ENCODE data around the gene ADAM12. TPM values are rescaled to one million over a fixed set of nuclear protein-coding genes. Genes with fewer than 3 reads are reported as not detected.

ADAM12 gene
- polyA plus RNA-seq, 1 donor from 2014 or later, result 0.09 TPM

DNA sequence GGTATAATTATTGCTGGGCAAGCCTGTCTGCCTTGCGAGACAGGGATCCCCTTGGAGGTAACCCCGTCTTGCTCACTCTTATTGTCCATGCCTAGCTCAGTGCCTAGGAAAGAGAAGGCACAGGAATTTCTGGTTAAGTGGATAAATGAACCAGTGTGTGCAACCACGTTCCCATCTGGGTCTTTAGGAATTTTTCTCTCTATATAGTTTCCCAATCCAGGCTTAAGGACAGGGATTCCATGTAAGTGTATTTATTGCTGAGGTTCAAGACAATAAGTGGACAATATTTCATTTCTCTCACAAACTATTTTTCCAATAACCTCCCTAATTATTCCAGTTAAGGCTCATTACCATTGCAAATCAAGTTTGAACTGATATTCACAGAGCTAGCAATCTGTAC, 8.9 kb upstream of the ADAM12 start:
- TF ChIP-seq EP300 (conservative IDR thresholded peaks at IDR 0.05; ENCODE audit: poor library complexity, severe bottlenecking), result no peak
- no peaks in the 10 kb centered on the region for H4K20me1 ChIP-seq (ENCODE audit: insufficient read depth)
- H3K9ac ChIP-seq (ENCODE audit: low read length), result no peak overlapping the region
- no peaks in the 10 kb centered on the region for H3K27me3 ChIP-seq (ENCODE audit: insufficient read depth, low read depth, low read length)
- no peaks in the 10 kb centered on the region for H3K9me2 ChIP-seq (ENCODE audit: insufficient read depth, low read length)
- no peaks in the 10 kb centered on the region for H3K9me3 ChIP-seq (ENCODE audit: low read length)
- H2AFZ ChIP-seq (ENCODE audit: low read depth, low read length), result no peak overlapping the region
- H3F3A ChIP-seq (ENCODE audit: insufficient read depth, low read length, poor library complexity, severe bottlenecking), result no peaks in the 10 kb centered on the region
- no peak overlapping the region for H3K4me3 ChIP-seq (ENCODE audit: low read length)
- no peaks in the 10 kb centered on the region for H3K36me3 ChIP-seq (ENCODE audit: insufficient read depth, low read length)
- H3K79me2 ChIP-seq (replicated peaks; ENCODE audit: insufficient read depth, low read length), result no peaks in the 10 kb centered on the region
- H3K4me2 ChIP-seq (ENCODE audit: low read length), result no peak overlapping the region
- no peak overlapping the region for H3K27ac ChIP-seq (ENCODE audit: low read length)

GRCh38 chr10:126394948-126395347, 6.7 kb upstream of the ADAM12 start:
- no peaks in the 10 kb centered on the region for H4K20me1 ChIP-seq (ENCODE audit: insufficient read depth)
- no peaks in the 10 kb centered on the region for H3K9me3 ChIP-seq (ENCODE audit: low read length)
- no peak overlapping the region for H3K4me3 ChIP-seq (ENCODE audit: low read length)
- H3K9ac ChIP-seq (ENCODE audit: low read length), result no peak overlapping the region
- TF ChIP-seq RAD21 (conservative IDR thresholded peaks at IDR 0.05) (no peak), MXI1 (conservative IDR thresholded peaks at IDR 0.05; ENCODE audit: poor library complexity, severe bottlenecking) (no peak), SMC3 (conservative IDR thresholded peaks at IDR 0.05; ENCODE audit: poor library complexity) (no peak), EZH2 (IDR thresholded peaks at IDR 0.05; ENCODE audit: borderline replicate concordance, insufficient read depth, low read length, poor library complexity, severe bottlenecking) (no peak), CTCF (IDR thresholded peaks at IDR 0.05; ENCODE audit: poor library complexity, severe bottlenecking) (no peak), POLR2AphosphoS5 (IDR thresholded peaks at IDR 0.05) (no peak), TAF1 (IDR thresholded peaks at IDR 0.05; ENCODE audit: low read depth) (no peak), EP300 (conservative IDR thresholded peaks at IDR 0.05; ENCODE audit: poor library complexity, severe bottlenecking) (no peak)
- TF ChIP-seq, protein P1, sequence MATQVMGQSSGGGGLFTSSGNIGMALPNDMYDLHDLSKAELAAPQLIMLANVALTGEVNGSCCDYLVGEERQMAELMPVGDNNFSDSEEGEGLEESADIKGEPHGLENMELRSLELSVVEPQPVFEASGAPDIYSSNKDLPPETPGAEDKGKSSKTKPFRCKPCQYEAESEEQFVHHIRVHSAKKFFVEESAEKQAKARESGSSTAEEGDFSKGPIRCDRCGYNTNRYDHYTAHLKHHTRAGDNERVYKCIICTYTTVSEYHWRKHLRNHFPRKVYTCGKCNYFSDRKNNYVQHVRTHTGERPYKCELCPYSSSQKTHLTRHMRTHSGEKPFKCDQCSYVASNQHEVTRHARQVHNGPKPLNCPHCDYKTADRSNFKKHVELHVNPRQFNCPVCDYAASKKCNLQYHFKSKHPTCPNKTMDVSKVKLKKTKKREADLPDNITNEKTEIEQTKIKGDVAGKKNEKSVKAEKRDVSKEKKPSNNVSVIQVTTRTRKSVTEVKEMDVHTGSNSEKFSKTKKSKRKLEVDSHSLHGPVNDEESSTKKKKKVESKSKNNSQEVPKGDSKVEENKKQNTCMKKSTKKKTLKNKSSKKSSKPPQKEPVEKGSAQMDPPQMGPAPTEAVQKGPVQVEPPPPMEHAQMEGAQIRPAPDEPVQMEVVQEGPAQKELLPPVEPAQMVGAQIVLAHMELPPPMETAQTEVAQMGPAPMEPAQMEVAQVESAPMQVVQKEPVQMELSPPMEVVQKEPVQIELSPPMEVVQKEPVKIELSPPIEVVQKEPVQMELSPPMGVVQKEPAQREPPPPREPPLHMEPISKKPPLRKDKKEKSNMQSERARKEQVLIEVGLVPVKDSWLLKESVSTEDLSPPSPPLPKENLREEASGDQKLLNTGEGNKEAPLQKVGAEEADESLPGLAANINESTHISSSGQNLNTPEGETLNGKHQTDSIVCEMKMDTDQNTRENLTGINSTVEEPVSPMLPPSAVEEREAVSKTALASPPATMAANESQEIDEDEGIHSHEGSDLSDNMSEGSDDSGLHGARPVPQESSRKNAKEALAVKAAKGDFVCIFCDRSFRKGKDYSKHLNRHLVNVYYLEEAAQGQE (IDR thresholded peaks at IDR 0.05; ENCODE audit: borderline replicate concordance), result no peak
- no peaks in the 10 kb centered on the region for H3K36me3 ChIP-seq (ENCODE audit: insufficient read depth, low read length)
- no peak overlapping the region for H2AFZ ChIP-seq (ENCODE audit: low read depth, low read length)
- H3K27ac ChIP-seq (ENCODE audit: low read length), result no peak overlapping the region
- H3K79me2 ChIP-seq (replicated peaks; ENCODE audit: insufficient read depth, low read length), result no peaks in the 10 kb centered on the region
- no peaks in the 10 kb centered on the region for H3F3A ChIP-seq (ENCODE audit: insufficient read depth, low read length, poor library complexity, severe bottlenecking)
- H3K9me2 ChIP-seq (ENCODE audit: insufficient read depth, low read length), result no peaks in the 10 kb centered on the region
- no peak overlapping the region for H3K4me2 ChIP-seq (ENCODE audit: low read length)
- no peaks in the 10 kb centered on the region for H3K27me3 ChIP-seq (ENCODE audit: insufficient read depth, low read depth, low read length)

GRCh38 chr10:126393076-126393475, 4.8 kb upstream of the ADAM12 start:
- no peak overlapping the region for H2AFZ ChIP-seq (ENCODE audit: low read depth, low read length)
- H3K4me3 ChIP-seq (ENCODE audit: low read length), result no peak overlapping the region
- no peaks in the 10 kb centered on the region for H3K9me2 ChIP-seq (ENCODE audit: insufficient read depth, low read length)
- no peak overlapping the region for H3K4me2 ChIP-seq (ENCODE audit: low read length)
- H3K79me2 ChIP-seq (replicated peaks; ENCODE audit: insufficient read depth, low read length), result no peaks in the 10 kb centered on the region
- no peaks in the 10 kb centered on the region for H3K36me3 ChIP-seq (ENCODE audit: insufficient read depth, low read length)
- H3K9me3 ChIP-seq (ENCODE audit: low read length), result no peaks in the 10 kb centered on the region
- H3K9ac ChIP-seq (ENCODE audit: low read length), result no peak overlapping the region
- no peak overlapping the region for H3K27ac ChIP-seq (ENCODE audit: low read length)
- TF ChIP-seq RAD21 (conservative IDR thresholded peaks at IDR 0.05) (no peak), EZH2 (IDR thresholded peaks at IDR 0.05; ENCODE audit: borderline replicate concordance, insufficient read depth, low read length, poor library complexity, severe bottlenecking) (no peak), MXI1 (conservative IDR thresholded peaks at IDR 0.05; ENCODE audit: poor library complexity, severe bottlenecking) (no peak), TAF1 (IDR thresholded peaks at IDR 0.05; ENCODE audit: low read depth) (no peak)
- H4K20me1 ChIP-seq (ENCODE audit: insufficient read depth), result no peaks in the 10 kb centered on the region
- no peaks in the 10 kb centered on the region for H3F3A ChIP-seq (ENCODE audit: insufficient read depth, low read length, poor library complexity, severe bottlenecking)
- peaks cover 19% of the 10 kb centered on the region for H3K27me3 ChIP-seq (ENCODE audit: insufficient read depth, low read depth, low read length)
